SU-DHL-6 (cell line): ENCODE measurements around the gene PLAC8L1.

Experiments
- EZH2phosphoT487 ChIP-seq: fragments of 200-600 bp; sonication (generic), shearing (Covaris generic); conservative IDR thresholded peaks from 2 replicates; pipeline ENCODE4 v1.6.1; 2018; ENCODE audit warnings: mild to moderate bottlenecking, antibody characterized with exemption, low read length, moderate library complexity, mixed read lengths
- TF ChIP-seq, protein P1 (sequence below): fragments of 200-600 bp; sonication (generic); IDR thresholded peaks from one replicate; pipeline ENCODE4 v1.5.1; 2017; ENCODE audit warnings: antibody characterized with exemption, mild to moderate bottlenecking, low read length, moderate library complexity; ENCODE audit not compliant: insufficient read depth, poor library complexity, severe bottlenecking

DNA sequence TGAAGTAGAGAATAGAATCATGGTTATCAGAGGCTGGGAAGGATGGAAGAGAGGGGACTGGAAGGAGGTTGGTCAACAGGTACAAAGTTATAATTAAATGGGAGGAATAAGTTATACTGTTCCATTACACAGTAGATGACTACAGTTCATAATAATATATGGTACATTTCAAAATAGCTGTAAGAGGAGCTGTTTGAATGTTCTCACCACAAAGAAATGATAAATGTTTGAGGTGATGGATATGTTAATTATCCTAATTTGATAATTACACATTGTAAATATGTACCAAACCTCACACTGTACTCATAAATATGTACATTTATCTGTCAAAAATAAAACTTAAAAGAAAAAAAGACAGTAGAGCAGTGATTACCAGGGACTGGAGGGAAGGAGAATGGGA is 12.9 kb upstream of the PLAC8L1 start:
- no peak for TF ChIP-seq EZH2phosphoT487
- TF ChIP-seq, protein P1, sequence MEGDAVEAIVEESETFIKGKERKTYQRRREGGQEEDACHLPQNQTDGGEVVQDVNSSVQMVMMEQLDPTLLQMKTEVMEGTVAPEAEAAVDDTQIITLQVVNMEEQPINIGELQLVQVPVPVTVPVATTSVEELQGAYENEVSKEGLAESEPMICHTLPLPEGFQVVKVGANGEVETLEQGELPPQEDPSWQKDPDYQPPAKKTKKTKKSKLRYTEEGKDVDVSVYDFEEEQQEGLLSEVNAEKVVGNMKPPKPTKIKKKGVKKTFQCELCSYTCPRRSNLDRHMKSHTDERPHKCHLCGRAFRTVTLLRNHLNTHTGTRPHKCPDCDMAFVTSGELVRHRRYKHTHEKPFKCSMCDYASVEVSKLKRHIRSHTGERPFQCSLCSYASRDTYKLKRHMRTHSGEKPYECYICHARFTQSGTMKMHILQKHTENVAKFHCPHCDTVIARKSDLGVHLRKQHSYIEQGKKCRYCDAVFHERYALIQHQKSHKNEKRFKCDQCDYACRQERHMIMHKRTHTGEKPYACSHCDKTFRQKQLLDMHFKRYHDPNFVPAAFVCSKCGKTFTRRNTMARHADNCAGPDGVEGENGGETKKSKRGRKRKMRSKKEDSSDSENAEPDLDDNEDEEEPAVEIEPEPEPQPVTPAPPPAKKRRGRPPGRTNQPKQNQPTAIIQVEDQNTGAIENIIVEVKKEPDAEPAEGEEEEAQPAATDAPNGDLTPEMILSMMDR: no peak
